Measurements from ENCODE around the gene BPIFB6.

BPIFB6 gene

GRCh38 chr20:33031531-33031930, at the start of gene BPIFB6:
Gene BPIFB6, plus strand, starts transcription at chr20:33031648. Its CDS starts 0 bp downstream, at chr20:33031648.
- H3K36me3 ChIP-seq, result no peaks in the 10 kb centered on the region
- no peak within 1 kb of the TSS for H3K27ac ChIP-seq
- H3K4me1 ChIP-seq, result no peaks in the 10 kb centered on the region
- H3K4me3 ChIP-seq, result no peak within 1 kb of the TSS
- TF ChIP-seq CTCF (IDR thresholded peaks at IDR 0.05), result no peak
- intact Hi-C loops (cut with DNase I; ENCODE audit: low total_unique reads), result no loop called here
- H3K9me3 ChIP-seq, result no peaks in the 10 kb centered on the region
- peaks cover 0 to 17% of the 10 kb centered on the region in 2 donors for H3K27me3 ChIP-seq
- DNase-seq, result no peak

- DNase-seq, result no peak
- no peaks in the 10 kb centered on the region for H3K36me3 ChIP-seq
- H3K27ac ChIP-seq, result no peak overlapping the region
- H3K4me1 ChIP-seq, result no peaks in the 10 kb centered on the region
- intact Hi-C loops (cut with DNase I; ENCODE audit: low total_unique reads), result no loop called here
- no peak for TF ChIP-seq CTCF (IDR thresholded peaks at IDR 0.05)
- H3K27me3 ChIP-seq, result peaks cover 0 to 27% of the 10 kb centered on the region in 2 donors
- no peaks in the 10 kb centered on the region for H3K9me3 ChIP-seq
- no peak overlapping the region for H3K4me3 ChIP-seq
Observed at GRCh38 chr20:32982617-32983458, 48.6 kb upstream of the BPIFB6 start.

GRCh38 chr20:32983459-32984112, 47.9 kb upstream of the BPIFB6 start:
- DNase-seq, result no peak
- Histone ChIP-seq H3K9me3 (no peaks in the 10 kb centered on the region), H3K4me3 (no peak overlapping the region), H3K4me1 (no peaks in the 10 kb centered on the region), H3K27ac (no peak overlapping the region), H3K27me3 (peaks cover 0 to 27% of the 10 kb centered on the region in 2 donors), H3K36me3 (no peaks in the 10 kb centered on the region)
- TF ChIP-seq CTCF (IDR thresholded peaks at IDR 0.05), result no peak
- intact Hi-C loops (cut with DNase I; ENCODE audit: low total_unique reads), result no loop called here

GRCh38 chr20:32984196-32984595, 47.3 kb upstream of the BPIFB6 start:
- DNase-seq, result no peak
- Histone ChIP-seq H3K4me1 (no peaks in the 10 kb centered on the region), H3K36me3 (no peaks in the 10 kb centered on the region), H3K27ac (no peak overlapping the region), H3K27me3 (peaks cover 0 to 28% of the 10 kb centered on the region in 2 donors), H3K9me3 (no peaks in the 10 kb centered on the region), H3K4me3 (no peak overlapping the region)
- intact Hi-C loops (cut with DNase I; ENCODE audit: low total_unique reads), result no loop called here
- TF ChIP-seq CTCF (IDR thresholded peaks at IDR 0.05), result no peak

- H3K27me3 ChIP-seq, result peaks cover 0 to 34% of the 10 kb centered on the region in 2 donors
- DNase-seq, result no peak
- TF ChIP-seq CTCF (IDR thresholded peaks at IDR 0.05), result no peak
- H3K36me3 ChIP-seq, result no peaks in the 10 kb centered on the region
- no peak overlapping the region for H3K27ac ChIP-seq
- H3K4me1 ChIP-seq, result no peaks in the 10 kb centered on the region
- no peaks in the 10 kb centered on the region for H3K9me3 ChIP-seq
- intact Hi-C loops (cut with DNase I; ENCODE audit: low total_unique reads), result no loop called here
- no peak overlapping the region for H3K4me3 ChIP-seq
Observed at GRCh38 chr20:32984631-32985354, 46.7 kb upstream of the BPIFB6 start.

Measured in tibial artery (tissue), 4 donors.